ENCODE results near the gene ONECUT1. TPM values are rescaled to one million over a fixed set of nuclear protein-coding genes. Genes with fewer than 3 reads are reported as not detected.

ONECUT1 gene
- total RNA-seq, 1 experiment from 2014 or later = 0.10 TPM

DNA sequence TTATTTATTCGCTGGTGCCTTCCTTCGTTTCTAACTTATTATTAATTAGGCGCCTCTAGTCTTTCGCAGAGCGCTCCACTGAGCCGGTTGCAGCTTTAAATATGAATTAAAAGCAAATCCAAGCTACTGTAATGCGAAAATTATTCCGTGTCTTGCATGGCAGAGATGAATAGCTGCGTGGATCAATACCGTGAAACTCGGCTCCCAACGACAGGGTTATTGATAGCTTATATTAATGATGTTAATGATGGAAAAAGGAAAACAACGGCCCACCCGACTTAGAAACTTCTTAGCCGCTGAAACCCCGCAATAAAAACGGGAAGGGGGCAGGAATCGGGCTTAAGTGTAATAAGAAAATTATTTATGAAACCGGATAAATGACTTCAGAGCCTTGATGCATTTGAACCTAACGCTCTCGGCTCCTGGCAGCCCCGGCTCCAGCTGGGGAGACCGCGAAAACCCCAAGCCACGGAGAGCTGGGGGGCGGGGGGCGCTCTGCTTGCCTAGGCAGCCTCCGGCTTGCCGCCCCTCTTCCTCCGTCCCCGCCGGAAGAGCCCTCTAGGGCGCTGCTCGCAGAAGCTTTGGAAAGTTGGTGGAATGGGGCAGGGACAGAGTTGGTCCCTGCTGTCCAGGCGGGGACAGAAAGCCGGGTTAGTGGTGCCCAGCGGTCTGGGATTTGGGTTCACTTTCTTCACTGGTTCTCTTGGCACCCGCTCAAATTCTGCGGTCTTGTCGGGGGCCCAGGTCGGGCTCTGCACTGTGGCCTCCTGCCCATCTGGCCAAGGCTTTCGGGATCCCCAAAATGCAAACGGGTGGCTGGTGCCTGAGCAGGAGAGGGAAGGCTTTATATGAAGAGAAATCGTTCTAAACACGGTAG lies 7.7 kb upstream of the ONECUT1 start:
- no peak for DNase-seq (ENCODE audit: low spot score)

DNA sequence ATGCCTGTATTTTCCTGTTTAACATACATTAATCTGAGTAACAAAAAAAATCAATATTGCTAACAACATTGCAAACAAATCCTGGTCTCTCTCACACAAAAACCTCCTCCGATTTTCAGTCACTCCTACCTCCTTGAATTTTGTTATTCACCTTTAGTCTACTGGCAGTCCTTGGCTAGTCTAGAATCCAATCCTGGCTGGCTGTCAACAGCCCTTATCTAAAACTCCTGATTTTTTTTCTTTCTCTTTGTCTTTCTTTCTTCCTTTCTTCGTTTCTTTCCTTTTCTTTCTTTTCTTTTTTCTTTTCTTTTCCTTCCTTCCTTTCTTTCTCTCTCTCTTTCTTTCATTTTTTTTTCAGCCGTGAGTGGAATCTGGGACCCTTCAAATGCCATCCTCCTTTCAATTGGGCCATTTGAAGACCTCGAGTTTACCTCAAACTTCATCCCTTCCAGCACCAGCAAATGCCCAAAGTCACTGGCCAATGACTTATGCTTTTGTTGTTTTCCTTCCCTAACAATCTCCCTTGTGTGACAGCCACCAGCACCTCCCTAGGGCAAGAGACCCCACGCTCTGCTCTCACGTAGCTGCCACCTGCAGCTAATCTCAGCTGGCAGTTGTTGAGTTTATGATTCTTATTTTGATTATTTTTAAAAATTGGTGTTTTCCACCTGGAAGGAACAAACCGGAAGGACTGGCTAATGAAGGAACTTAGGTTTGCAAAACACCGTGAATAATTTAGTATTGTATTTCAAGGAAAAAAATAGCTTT lies 6.8 kb upstream of the ONECUT1 start:
- no peak for DNase-seq (ENCODE audit: low spot score)

DNA sequence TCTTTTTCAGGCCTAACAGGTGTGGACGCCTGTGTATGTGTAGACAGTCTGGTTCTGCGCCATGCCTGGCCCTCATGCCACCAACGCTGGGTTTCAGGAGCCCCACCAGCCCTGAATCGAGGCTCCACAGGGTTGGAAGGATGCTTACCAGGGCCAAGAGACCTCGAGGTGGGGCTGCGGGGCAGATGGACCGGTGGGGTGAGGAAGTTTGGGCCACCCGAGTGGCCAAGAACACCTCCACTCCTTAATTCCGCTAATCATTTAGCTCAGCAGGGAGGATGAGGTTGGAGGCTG lies 6.0 kb upstream of the ONECUT1 start:
- DNase-seq (ENCODE audit: low spot score) = no peak

DNA sequence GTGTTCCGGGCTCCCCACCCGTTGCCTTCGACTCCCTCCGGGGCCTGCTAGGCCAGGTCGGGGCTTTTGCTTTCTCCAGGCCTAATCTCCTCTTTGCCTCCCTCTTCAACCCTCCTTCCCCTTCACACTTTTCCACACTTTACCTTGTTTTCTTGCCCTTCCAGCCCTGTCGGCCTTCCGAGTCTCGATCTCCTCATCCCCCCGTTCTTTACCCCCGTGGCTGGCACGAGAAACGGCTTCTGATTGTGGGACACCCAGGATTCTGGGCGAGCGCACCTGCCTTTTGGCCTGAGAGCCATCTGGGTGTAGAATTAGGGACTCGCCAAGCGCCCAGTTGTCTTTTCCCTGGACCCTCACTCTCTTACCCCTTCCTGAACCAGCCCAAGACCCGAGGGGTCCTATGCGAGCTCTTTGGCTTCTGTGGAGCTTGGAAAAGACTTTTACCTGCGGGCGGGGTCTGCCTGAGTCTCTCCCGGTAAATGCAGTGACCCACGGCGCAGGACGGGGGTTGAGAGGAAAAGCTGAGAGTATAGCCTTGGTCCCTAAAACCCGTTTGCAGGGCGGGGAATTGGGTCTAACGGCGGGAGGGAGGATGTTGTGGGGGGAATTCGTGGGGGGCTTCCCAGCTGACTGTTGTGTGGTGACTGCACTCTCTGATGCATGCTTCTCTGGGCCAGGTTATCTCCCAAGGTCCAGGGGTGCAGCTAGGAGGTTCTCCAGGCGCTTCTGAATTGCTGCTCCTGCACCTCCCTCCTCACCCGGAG lies 5.5 kb upstream of the ONECUT1 start:
- no peak for DNase-seq (ENCODE audit: low spot score)

DNA sequence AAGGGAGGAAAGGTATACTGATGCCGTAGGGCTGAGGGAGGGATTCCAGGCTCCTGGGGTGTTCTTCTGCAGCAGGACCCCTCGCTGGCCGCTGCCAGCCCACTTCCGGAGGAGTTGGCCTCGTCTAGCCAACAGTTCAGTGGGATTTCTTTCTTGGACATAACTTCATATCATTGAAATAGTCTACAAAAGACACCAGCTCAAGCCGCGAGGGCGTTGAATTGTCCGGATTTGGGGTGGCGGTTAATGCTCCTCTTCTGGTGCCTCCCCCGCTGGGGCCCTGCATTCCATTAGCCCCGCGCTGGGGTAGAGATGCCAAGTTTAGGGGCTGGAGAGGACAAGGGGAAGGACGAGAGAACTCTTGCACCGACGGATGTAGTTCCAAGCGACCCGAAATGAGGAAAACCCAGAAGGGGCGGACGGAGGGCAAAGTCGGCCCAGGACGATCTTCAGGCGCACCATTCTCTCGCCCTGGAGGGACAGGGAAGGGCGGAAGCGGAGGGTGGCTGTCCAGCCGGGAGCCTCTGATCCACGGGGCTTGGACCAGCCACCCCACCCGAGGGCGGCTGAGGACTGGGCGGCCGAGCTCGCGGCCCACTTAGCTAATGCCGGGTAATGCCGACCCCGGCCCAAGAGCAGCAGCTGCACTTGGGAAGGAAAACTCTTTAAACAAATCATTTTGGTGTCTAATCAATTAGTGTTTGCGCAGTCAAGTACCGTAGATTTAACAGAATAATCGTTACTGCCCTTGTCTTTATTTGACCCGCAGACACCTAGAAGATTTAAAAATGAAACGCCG lies 4.7 kb upstream of the ONECUT1 start:
- no peak for DNase-seq (ENCODE audit: low spot score)

DNA sequence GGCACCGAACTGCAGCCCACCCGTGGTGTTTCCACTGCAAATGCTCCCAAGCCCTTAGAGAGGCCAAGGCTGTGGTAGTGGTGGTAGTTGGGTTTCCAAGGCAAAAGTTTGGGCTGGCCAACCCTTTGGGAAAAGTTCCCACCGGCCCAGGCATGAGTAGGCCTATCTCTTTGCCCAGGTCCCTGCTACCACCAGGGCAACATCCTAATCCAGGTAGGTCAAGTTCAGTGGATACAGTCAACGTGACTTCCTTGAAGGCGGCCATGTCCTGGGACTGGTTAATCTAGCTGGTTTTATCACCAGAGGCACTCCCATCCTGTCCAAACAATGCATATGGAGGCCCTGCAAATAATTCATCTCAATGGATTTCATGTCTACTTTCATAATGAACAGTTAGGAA lies 1.6 kb upstream of the ONECUT1 start:
- no peak for DNase-seq (ENCODE audit: low spot score)

DNA sequence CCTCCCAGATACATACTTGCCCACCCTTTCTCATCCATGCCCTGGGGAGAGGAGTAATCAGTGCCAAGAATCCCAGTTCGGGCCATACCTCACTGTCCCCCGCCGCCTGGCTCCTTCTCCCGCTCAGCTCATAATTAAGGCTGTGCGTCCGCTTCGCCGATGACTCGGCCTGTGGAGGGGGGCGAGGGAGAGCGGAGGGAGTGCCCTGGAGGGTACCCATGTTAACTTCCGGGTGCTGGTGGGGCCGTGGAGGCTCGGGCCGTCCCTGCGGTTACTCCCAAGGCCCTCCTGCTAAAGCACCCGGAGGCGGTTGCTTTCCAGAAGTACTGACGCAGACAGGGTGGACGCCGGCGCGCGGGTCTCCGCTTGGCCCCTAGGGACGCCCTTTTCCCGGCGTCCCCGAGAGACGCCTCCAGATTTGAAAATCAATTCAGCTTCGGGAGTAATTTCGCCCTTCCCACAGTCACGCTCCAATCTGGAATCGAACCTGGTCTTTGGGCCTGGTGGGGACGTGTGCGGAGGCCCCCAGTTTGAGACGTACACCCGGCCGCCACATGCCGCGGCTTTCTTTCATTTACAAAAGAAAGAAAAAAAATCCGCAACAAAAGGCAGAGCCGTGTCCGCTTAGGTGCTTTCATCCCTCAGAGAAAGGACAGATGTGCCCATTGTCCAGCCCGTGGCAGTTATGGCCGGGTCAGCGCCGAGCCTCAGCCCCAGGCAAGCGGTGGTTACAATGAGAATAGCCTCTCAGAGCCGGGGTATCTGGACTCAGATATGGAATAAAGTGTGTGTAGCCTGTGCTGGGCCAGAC lies 1.0 kb upstream of the ONECUT1 start:
- DNase-seq (ENCODE audit: low spot score) = no peak

DNA sequence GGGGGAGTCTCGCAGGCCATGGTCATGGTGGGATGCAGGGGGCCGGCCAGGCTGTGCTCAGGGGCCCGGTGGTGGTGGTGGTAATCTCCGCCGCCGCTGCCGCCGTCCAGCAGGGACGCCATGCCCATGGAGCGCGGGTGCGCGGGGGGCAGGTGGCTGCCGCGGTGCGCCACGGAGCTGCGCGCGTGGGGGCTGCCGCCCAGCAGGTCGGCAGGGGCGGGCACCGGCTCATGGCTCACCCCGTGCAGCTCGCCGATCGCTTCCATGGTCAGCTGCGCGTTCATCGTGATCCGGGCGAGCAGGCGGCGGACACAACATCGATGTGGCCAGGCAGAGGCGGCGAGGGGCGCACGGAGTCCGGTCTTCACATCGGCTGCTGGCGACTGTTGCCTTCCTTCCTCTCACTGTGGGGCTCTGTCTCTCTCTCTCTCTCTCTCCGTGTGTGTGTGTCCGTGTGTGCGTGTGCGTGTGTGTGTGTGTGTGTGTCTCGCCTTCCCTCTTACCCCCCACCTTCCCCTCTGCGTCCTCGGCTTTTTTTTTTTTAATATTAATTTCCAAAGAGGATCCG lies 451 bp downstream of the ONECUT1 start:
- no peak for DNase-seq (ENCODE audit: low spot score)

DNA sequence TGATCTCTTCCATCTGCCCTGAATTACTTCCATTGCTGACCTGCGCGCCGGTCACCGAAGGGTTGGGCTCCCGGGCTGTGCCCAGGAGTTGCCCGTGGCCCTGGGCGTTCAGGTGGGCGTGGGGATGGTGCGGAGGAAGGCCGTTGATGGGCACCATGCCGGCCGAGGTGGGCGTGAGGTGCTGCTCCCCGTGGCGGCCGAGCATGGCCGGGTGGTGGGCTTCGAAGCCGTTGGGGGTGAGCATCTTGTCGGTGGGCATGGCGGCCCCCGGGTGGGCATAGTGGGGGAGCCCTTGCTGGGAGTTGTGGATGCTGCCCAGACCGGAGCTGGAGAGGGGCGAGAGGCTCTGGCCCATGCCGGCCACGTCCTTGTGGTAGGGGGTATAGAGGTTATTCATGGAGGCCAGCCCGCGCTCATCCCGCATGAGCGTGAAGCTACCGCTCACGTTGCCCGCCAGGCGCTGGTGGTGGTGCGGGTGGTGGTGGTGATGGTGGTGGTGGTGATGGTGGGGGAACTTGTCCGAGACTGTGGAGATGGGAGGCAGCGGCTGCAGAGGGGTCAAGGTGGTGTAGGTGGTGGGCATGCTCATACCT lies 1.0 kb downstream of the ONECUT1 start:
- no peak for DNase-seq (ENCODE audit: low spot score)

DNA sequence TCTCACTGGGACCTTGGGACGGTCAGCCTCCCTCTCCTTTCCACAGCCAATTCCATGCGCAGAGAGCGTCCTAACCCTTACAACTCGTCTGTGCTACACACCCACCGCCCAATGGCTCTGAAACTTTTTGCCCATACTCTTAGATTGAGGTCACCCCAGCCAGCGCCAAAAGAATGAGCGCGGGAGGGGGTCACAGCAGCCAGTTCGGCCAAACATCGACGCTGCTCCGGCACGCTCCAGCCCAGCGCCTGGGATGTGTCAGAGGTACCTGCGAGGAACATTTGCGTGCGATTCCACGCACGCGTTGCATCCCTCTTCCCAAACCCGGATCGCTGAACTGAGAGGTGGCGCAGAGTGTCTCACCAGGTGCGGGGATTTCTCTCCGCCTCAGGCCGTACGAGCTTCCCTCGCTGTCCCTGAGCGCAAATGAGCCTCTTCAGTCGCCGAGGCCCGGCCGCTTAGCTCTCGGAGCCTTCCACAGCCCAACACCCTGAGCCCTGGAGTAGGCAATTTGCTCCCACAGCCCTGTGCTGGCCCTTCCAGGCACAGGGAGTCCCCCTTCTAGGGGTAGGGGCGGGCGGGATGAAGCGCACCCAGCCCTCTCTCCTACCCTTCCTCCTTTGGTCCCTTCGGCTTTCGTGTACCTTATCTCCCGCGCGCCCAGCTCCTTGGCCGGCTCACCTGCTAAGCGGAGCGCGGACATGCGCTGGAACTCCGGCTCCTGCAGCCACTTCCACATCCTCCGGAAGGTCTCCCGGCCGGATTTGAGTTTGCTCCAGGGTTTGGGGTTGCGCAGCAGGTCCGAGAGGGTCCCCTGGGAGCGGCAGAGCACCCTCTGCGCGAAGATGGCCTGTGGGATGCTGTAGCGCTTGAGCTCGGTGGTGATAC lies 1.8 kb downstream of the ONECUT1 start:
- DNase-seq (ENCODE audit: low spot score) = no peak

DNA sequence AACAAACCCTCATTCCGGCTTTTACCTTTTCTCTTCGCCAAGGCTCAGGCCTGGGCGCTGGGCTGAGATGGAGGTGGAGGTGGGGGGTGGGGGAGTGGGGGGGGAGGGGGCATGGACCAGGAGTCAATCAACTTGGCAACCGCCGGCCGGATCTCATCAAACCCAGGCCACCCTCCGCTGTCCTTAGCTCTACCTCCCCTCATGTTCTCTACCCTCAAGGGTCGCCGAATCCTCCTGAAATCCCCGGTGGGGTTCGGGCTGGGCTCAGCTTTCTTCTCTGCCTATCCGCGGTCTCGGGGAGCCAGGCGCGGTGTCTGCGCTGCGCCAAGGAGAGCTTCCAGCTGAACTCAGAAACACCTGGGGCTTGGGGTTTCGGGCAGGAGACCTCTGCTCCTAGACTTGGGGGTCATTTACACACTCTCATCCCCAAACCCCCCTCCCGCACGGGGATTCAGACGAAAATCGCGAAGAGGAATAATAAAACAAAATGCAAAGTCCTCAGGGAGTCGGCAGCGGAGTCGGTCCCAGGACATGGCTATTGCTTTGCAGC lies 2.5 kb downstream of the ONECUT1 start:
- no peak for DNase-seq (ENCODE audit: low spot score)

DNA sequence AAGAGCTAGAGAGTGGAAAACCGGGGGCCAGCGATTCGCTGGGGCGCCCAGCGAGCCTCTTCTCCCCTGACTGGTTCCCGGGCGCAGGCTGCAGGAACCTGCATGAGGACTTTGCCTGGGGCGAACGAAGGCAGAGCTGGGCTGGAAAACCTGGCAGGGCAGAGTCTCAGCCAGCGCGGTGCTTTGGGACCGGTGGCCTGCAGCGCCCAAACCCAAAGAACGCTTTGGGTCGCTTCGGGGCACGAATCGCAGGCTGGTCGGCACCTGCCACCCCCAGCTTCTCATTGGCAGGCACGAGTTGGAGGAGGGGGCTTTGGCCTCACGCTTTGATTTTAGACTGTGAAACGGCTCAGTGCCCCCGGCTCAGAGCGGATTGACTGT lies 3.0 kb downstream of the ONECUT1 start:
- DNase-seq (ENCODE audit: low spot score) = no peak

DNA sequence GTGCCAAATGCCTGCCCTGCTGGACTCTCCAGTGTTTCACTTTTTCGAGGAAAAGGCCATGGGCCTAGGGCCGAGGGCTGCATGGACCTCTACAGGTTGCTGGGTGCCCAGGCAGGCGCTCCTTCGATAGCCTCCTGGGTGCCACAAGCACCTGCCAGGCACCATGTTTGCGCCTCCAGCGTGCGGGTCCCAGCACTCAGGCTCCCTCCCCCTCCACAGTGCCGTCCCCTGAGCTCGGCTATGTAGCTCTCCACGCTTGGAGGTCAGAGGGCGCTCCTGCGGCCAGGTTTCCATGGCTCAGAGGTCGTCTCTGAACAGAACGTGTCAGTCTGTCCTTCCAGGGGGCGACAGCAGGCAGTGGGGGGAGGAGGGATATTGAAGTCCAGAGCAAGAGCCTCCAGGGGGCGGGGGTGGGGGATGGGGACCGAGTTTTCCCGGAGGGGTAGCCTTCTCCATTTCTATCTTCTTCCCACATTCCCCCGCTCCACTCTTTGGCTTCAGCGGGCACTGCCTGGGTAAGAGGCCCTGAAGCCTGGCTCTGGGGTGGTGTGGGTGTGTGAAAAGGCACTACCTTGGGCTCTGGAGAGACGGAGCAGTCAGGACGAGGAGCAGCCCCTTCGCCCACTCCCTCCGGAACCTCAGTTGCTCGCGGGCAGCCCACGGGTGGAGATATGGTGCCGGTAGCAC lies 3.6 kb downstream of the ONECUT1 start:
- no peak for DNase-seq (ENCODE audit: low spot score)

DNA sequence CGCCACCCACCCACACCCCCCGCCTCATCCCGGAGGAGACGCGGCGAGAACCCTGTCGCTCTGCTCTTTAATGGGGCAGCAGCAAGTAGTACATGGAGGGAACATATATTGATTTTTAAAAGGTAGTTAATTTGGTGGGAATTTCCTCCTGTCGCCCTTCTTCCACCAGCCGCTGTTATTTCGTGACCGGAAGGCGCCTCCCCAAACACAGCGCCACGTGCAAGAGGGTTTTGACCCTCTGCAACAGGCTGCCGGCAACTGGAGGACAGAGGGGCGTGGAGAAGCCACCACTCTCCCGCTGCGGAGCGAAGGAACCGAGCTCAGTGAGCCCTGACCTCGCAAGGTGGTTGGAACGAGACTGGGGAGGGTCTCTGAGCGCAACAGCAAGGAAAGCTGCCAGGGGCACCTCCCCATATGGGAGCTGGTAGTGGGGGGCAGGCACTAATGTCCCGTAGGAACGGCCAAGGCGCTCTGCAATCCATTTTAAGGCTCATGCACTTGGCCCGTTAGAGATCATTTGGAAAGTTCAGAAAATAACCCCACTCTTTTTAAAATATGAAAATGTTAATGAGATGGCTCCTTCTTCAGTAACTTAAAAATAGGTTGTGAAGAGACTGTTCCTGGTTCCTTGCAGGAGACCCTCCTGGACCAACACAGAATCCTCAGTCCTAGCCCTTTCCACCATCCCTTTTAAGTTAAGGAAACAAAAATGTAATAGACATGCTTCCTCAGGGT lies 4.3 kb downstream of the ONECUT1 start:
- DNase-seq (ENCODE audit: low spot score) = no peak

DNA sequence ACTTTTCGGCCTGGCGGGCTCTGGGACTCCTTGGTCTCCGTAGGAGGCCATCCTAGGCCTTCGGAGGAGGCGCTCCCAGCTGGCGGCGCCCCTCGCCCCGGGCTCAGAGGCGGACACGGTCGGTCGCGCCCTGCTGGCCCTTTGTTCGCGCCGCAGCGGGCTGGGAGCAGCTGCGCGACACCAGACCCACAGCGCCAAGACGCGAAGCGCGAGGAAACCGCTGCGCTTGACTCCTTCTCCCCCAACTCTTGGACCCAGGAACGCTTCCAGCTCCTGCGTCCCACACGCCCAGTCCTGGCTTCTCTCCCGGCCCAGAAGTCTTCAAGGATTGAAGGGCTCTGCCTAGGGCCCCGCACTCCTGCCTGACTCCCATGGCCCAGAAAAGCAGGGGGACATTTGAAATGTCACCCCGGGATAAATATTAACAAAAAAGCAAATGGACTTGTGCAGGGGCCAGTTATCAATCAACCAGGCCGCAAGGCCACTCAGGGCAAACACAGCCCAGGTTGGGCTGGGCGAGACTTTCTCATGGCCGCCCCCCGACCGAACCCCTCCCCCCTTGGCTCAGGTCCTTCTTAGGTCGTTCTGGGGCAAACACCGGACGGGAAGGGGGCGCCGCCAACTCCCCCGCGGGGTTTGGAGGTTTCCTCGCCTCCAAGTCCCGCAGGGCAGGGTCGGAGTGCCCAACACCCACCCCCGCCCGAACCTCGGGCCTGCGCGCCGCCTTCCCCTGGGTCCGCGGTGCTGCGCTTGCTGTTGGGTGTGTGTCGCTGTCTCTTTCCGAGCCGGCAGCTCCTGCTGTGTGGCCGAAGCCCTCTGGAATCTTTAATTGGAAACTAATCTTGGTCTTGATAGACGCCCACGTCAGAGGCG lies 5.1 kb downstream of the ONECUT1 start:
- no peak for DNase-seq (ENCODE audit: low spot score)

All from H4 (cell line).